Ishikawa (cell line): ENCODE data around the gene PDIA5.

ENCODE experiments used
- RAD21 ChIP-seq: IDR thresholded peaks from 2 replicates; pipeline ENCODE4 v1.6.1; 2012; ENCODE audit warnings: low read depth
- TAF1 ChIP-seq: IDR thresholded peaks from 2 replicates; pipeline ENCODE4 v1.6.1; 2012; ENCODE audit warnings: low read depth, mild to moderate bottlenecking
- TEAD4 ChIP-seq: IDR thresholded peaks from 2 replicates; pipeline ENCODE4 v1.6.1; 2012
- YY1 ChIP-seq: IDR thresholded peaks from 2 replicates; pipeline ENCODE4 v1.6.1; 2012; ENCODE audit warnings: low read depth
- ZBTB7A ChIP-seq: IDR thresholded peaks from 2 replicates; pipeline ENCODE4 v1.6.1; 2012; ENCODE audit warnings: low read depth
- TF ChIP-seq, protein P1 (sequence below): IDR thresholded peaks from 2 replicates; pipeline ENCODE4 v1.6.1; 2012

DNA sequence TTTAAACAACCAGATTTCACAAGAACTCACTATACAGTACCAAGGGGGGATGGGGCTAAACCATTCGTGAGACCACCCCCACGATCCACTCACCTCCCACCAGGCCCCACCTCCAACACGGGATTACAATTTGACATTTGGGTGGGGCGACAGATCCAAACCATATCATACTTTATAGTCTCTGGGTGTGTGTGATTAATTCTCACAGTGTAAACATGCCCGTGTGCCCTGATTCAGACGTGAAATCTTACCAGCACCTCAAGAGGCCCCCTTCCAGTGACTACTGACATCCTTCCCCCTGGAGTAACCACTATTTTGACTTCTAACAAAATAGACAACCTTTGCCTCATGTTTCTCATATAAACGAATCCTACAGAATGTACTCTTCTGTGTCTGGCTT lies 5.0 kb upstream of the PDIA5 start:
- TF ChIP-seq TAF1: no peak
- TF ChIP-seq TEAD4: no peak
- TF ChIP-seq RAD21: no peak
- TF ChIP-seq ZBTB7A: no peak
- no peak for TF ChIP-seq YY1
- TF ChIP-seq, protein P1, sequence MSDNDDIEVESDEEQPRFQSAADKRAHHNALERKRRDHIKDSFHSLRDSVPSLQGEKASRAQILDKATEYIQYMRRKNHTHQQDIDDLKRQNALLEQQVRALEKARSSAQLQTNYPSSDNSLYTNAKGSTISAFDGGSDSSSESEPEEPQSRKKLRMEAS: no peak
